GM19463 (cell line): ENCODE results near the gene OXCT2.

Experiments
- ATAC-seq: cut with Tn5 transposase; IDR thresholded peaks from one replicate; pipeline ENCODE4 v1.9.1; 2021; ENCODE audit warnings: mild to moderate bottlenecking, moderate library complexity; ENCODE audit not compliant: unreplicated experiment

Gene OXCT2

GRCh38 chr1:39737546-39738169 lies 33.5 kb downstream of the OXCT2 start:
- no peak for ATAC-seq

DNA sequence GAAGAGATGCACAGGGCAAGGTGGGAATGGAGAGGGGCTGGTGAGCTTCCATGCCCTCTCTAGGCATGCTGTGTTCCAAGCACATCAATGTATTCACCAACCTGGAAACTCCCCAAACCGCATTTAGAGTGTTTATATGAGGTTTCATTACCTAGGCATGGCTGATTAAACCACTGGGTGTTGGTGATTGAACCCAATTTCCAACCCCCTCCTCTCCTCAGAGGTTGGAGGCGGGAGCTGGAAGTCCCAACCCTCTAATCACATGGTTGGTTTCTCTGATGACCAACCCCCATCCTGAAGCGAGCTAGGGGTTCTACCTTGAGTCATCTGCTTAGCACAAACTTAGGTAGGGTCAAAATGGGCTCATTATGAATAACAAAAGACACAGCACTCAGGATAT lies 35.4 kb downstream of the OXCT2 start:
- ATAC-seq, result no peak

DNA sequence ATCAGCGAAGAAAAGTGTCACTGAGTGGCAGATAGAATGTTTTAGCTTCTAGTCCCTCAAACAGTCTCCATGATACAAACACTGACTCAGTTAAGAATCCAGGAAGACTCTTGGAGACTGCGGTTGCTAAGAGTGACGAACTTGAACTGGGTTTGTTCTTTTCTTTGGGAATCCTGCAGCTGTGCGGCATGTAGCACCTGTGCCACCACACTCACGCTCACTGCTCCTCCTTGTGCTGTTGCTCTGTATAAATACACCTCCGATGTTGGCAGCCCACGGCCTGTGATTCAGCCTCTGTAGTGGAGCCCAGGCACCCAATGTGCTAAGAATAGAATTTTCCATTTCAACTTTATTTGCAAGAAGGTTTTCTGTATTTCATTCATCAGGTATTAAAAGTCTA lies 38.0 kb downstream of the OXCT2 start:
- ATAC-seq, result no peak

GRCh38 chr1:39732730-39733129 lies 38.4 kb downstream of the OXCT2 start:
- no peak for ATAC-seq

GRCh38 chr1:39729842-39730241 lies 41.3 kb downstream of the OXCT2 start:
- ATAC-seq, result no peak

DNA sequence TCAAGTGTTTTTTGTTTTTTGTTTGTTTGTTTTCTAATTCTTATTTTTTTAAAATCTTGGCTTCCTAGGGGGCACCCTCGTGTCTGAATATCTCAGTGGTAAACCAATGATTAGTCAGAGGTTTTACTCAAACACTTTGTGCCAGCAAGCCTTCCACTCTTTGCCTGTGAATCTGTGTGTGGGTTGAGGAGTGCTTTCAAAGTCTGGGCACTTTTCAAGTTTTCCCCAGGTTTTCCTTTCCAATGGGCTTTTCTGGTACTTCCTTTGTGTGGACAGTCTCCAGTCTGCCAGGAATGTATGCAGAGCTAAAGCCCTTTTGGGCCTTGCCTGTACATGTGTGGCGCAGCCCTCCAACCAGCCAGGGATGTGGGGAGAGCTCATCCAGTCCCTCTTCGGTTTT lies 42.1 kb downstream of the OXCT2 start:
- ATAC-seq, result no peak

DNA sequence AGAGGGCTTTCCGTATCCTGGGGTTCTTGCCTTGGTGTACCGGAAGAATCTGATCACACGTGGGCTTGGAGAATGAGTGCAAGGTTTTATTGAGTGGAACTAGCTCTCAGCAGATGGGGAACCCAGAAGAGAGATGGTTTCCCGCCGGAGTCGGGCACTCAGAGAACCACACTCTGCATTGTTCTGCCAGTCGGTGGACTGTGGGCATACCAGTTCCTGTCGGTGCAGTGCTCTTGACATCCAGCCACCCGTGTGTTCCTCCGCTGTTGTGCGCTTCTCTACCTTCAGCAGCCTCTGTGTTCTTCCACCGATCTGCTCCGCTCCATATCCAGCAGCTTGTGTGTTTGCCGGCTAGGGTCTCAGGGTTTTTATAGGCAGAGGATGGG lies 43.2 kb downstream of the OXCT2 start:
- no peak for ATAC-seq

- peak; percentile 53 for ATAC-seq
Measured at GRCh38 chr1:39727221-39727931, 43.8 kb downstream of the OXCT2 start.

GRCh38 chr1:39726600-39726999 lies 44.5 kb downstream of the OXCT2 start:
- no peak for ATAC-seq

DNA sequence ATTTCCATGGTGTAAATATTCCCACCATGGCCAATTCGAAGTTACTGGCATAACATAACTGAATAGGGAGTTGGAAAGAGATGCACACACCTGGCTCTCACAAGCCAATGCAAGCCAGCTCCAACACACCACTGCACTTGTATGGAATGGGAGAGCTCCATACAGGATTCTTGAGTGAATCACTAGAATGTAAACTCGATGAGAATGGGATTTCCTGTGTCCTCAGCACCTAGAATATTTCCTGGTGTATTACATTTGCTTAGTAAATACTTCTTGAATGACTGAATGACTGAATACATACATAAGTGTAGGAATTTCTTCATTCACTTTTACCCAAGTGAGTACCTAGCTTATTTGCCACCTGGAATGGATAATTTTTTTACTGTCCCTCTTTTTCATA lies 48.7 kb downstream of the OXCT2 start:
- no peak for ATAC-seq

GRCh38 chr1:39721664-39722063 lies 49.5 kb downstream of the OXCT2 start:
- no peak for ATAC-seq

DNA sequence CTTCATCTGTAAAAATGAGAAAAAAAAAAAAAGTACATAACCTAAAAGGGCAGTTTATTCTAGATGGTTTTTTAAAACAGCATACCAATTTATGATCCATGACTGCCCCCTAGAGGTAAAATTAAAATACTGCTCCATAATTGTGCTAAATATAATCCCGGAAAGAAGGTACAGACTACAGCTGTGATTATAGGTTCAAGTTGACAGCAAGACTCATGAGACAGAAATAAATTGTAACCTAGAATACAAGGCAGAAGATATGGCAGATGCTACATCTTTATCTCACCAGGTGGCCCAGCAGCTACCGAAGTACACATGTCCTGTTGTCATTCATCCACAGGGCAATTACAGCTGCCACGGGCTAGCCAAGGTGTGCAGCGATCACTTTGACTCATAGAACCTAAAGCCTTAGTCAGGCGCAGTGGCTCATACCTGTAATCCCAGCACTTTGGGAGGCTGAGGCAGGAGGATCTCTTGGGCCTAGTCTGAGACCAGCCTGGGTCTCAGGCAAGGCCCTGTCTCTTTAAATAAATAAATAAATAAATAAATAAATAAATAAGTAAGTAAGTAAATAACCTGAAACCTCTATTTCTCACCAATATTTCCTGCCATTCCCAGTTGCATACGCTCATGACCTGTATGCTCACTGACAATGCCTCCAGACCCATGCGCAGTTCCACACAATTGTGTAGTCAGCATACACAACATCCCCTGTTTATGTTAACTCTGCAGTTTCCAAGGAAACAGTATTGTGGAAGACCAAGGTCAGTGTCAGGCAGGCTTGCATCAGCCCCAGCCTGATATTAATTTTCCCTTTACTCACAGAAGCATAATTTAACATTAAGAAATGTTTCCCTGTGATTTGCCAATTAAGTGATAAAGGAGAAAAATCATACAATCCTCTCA lies 50.8 kb downstream of the OXCT2 start:
- no peak for ATAC-seq
